22Rv1 (cell line): Measurements from ENCODE around the gene CBFA2T2.

Source experiments
- H3K27ac ChIP-seq: fragments of 450-650 bp; 2 replicates; pipeline ENCODE4 v1.5.1; 2017
- CTCF ChIP-seq: fragments of 450-650 bp; IDR thresholded peaks from 2 replicates; pipeline ENCODE4 v1.5.1; 2017; ENCODE audit warnings: mild to moderate bottlenecking
- ZFX ChIP-seq: fragments of 450-650 bp; IDR thresholded peaks from 2 replicates; pipeline ENCODE4 v1.6.1; 2017; ENCODE audit warnings: antibody characterized with exemption, borderline replicate concordance

CBFA2T2 gene

DNA sequence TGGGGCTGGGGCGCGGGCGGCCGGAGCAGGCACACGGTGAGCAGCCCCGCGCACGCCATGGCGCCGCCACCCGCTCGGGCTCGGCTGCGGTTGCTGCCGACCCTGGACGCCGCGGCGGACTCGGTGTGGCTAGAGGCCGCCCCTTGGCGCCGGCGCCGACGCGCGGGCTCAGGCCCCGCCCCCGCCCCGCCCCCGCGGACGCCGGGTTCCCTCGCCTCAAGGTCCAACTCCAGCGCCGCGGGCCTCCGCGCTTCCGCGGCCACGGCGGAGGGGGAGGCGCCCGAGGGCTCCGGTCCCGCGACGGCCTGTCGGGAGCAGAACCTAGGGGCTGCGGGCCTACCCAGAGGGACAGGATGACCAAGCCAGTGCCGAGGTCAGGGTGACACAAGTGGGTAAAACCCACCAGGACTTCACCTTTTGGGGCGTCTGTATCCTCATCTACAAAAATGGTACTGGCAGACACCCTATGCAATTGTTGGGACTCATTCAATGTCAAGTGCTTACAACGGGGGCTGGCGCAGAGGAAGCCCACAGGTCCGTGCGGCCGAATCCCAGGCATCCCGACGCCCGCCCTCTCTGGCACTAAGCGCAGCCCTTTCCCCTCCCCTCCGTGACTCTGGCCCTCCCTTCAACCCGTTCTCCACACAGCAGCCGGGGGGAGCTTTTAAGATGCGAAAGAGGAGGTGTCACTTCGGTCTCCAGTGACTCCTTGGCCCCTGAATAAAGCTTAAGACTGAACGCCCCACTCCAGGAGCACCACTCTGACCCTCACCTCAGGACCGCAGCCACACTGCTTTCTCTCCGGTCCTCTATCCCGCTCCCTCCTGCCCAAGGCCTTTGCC, 184.6 kb downstream of the CBFA2T2 start, which contains the start of gene NECAB3:
Gene NECAB3 (minus strand): TSS at position 135 of the 842 bp plus-strand sequence. CDS start 76 bp downstream, at position 59.
- peak within 1 kb of the TSS; percentile 98 for H3K27ac ChIP-seq
- TF ChIP-seq CTCF = 0 out of 2 replicates have a peak, but pooled peaks have one; percentile 5
- TF ChIP-seq ZFX = no peak

DNA sequence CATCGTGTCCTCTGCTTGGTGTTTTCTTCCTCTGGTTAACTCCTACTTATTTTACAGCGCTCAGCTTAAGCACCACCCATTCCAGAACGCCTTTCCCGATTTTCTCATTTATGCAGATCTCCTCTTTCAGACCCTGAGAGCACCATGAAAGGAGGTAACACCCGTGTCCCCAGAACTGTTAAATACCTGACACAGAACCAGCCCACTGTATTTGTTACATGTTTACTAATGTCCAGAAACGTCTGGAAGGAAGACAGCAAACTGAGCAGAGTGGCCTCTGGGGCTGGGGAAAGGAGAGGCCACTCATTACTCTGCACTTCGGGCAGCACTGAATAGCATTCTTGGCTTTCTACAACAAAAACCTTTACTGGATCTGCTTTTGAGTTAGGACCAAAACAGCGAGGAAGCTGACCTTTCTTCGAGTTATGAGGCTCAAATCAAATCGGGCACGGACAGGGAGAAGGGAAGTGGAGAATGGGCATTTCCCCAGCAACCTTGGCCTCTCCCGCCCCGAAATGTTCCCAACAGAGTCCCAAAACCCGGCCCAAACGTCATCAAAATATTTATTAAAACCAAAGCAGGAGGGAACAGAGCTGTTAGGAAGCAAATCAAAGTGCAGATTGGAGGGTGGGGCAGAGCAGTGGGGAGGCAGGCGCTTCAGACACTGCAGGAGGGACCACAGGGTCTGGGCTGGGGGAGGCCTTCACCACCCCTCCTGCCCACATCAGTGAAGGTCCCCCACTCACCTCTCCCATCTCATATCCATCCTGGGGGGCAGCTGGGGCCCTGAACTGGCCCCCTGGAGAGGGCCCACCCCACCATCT, 185.5 kb downstream of the CBFA2T2 start:
- TF ChIP-seq ZFX (no peak), CTCF (no peak)
- peak overlapping the region; percentile 98 for H3K27ac ChIP-seq

GRCh38 chr20:33676121-33676520, 186.2 kb downstream of the CBFA2T2 start:
- H3K27ac ChIP-seq = peak overlapping the region; percentile 98
- no peak for TF ChIP-seq CTCF
- no peak for TF ChIP-seq ZFX

DNA sequence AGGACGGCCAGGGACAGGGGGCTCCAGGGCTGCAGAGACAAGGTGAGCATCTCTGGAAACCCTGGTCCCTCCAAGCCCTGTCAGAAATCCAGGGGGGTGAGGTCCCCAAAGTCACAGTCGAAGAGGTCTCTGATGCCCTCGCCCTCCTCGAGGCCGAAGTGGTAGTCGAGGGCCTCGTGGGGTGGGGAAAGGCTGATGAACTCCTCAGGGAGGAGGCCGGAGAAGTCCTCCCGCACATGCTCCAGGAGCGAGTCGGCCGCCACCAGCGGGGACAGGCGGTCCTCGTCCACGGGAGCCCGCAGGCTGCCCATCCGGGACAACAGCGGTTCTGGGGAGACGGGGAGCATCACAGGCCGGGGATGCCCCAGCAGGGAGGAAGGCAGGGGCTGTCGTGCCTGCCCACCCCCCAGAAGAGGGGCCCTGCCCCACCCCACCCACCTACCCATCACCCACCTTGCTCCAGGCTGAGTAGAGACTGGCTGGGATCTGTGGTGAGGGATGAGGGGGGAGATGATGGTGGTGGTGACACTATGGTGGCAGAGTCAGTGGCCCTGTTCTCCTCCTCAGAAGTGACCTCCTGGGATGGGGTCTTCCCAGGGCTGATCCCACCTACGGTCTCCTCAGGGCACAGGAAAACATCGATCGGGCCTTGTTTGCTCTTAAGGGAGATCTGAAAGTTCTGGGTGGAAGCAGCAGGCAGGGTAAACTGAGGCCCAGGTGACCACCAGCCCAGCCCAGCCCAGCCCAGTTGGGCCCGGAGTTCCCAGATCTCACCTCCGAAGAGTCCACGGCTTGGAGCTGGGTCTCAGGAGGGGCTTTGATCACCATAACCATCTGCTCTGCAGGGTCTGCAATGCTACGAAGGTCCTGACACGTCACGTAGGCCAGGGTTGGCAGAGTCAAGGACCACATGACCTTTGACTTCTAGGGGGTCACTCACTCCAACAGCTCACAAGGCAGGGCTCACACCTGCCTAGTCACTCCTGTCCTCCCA, 187.1 kb downstream of the CBFA2T2 start:
- peak overlapping the region; percentile 98; the same call in 1 of the 2 replicates for H3K27ac ChIP-seq
- TF ChIP-seq CTCF (no peak), ZFX (no peak)

- TF ChIP-seq CTCF (no peak), ZFX (no peak)
- H3K27ac ChIP-seq = peak overlapping the region; percentile 20
Observed at GRCh38 chr20:33677991-33678702, 188.3 kb downstream of the CBFA2T2 start.

DNA sequence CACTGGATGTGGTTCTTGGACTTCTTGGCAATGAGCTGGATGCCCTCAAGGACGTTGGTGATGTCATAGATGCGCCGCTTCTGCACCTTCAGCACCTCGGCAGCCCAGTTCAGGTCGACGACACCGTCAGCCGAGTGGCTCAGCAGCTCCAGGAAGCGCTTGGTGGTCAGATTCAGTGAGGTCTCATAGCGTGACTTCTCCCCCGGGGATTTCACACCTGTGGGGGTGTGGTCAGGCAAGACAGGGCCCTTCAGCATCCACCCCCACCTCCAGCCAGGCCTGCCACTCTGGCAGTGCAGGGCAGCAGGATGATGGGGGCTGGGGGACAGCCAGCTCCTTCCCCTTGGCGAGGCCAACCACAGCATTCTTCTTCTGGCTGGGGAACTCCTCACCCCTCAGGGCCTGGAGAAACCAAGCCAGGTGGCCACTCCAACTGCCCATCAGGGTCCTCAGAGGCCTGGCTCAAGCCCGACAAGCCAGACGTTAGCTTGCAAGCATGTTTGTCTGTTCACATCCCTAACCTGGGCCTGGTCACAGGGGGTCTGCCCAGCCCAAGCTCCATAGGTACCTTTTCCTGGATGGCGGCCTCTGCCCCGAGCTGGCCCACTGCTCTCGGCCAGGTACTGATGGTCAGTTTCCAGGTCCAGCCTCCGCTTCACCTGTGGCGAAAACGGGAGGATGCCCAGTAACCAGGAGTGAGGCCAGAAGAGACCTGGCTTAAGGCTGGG, 190.0 kb downstream of the CBFA2T2 start:
- TF ChIP-seq CTCF = no peak
- TF ChIP-seq ZFX = no peak
- no peak overlapping the region for H3K27ac ChIP-seq
